ENCODE results near the gene UBXN7.
"Not testable (repeated sequence)": the region's sequence is repeated elsewhere in the genome, so short reads cannot be mapped to it uniquely, and the experiment has no call there.

- not testable (repeated sequence) for TF ChIP-seq CTCF (conservative IDR thresholded peaks at IDR 0.05 in 1 of 2, IDR thresholded peaks at IDR 0.05 in 1 of 2; ENCODE audit: low read depth in 1 of 2, low read length in 2 of 2); EZH2 (IDR thresholded peaks at IDR 0.05; ENCODE audit: low read length, missing control alignments)
Observed at GRCh38 chr3:196386797-196387196, 45.4 kb downstream of the UBXN7 start.
